Nephron progenitor cell (in vitro differentiated cells): Measurements from ENCODE around the gene SH2B3.
A peak's percentile ranks its signal among the peaks of the same experiment; 100 is the strongest.

Source experiments
- DNase-seq: peaks from one replicate; pipeline ENCODE4 v3.0.0; 2021
- H3K27ac Mint-ChIP-seq: 2 replicates; pipeline ENCODE4 v1.8.0; 2021; ENCODE audit warnings: mild to moderate bottlenecking, moderate library complexity, mixed read lengths
- H3K27me3 Mint-ChIP-seq: 2 replicates; pipeline ENCODE4 v1.8.0; 2021; ENCODE audit warnings: mild to moderate bottlenecking, low read depth, mixed read lengths; ENCODE audit not compliant: poor library complexity
- H3K36me3 Mint-ChIP-seq: 2 replicates; pipeline ENCODE4 v1.8.0; 2021; ENCODE audit warnings: low read depth, mixed read lengths
- H3K4me1 Mint-ChIP-seq: 2 replicates; pipeline ENCODE4 v1.8.0; 2021; ENCODE audit warnings: mixed read lengths
- H3K4me3 Mint-ChIP-seq: 2 replicates; pipeline ENCODE4 v1.8.0; 2021; ENCODE audit warnings: mild to moderate bottlenecking, moderate library complexity, mixed read lengths
- H3K9me3 Mint-ChIP-seq: 2 replicates; pipeline ENCODE4 v1.8.0; 2021; ENCODE audit warnings: mild to moderate bottlenecking, moderate library complexity, mixed read lengths
- TF ChIP-seq, protein P1 (sequence below): fragments of 200-600 bp; sonication (generic); IDR thresholded peaks from 2 replicates; pipeline ENCODE4 v1.5.0; 2021; ENCODE audit warnings: antibody characterized with exemption

Gene SH2B3

DNA sequence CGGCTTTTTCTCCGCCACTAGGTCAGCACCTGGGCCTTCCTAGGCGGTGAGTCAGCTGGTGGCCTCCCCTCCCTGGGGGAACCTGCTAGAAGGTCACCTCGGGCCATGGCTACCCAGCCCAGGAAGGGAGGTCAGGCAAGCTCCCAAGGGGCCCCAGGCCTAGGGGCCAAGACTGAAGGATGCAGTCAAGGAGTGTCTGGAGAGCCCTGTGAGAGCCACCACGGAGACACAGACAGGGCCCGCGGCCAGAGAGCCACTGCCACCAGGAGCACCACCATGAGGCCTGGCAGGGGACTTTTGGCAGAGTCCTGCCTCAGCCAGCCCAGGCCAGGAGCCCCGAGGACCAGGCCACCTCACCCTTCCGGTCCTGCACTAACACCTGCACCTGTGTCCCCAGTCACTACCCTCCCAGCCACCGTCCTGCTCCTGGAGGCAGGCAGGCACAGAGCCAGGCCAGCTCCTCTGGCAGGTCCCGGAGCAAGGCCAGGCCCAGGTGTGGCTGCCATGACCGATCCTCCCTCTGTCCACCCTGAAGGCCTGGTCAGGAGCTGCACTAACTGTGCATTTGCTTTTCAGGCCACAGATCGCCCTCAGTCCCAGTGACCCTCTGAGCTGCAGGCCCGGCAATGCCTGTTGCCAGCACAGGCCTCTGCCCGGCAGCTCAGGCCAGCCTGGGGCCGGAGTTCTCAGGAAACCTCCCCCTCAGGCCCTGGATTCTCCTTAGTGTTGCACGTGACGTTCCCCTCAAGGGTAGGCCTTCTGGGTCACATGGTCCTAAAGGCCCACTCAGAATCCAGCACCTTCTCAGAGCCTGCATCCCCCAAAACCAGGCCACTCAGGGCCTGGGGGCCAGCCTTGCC, 43.8 kb upstream of the SH2B3 start:
- Mint-ChIP-seq H3K36me3 (peaks cover 18% of the 10 kb centered on the region), H3K27me3 (peaks cover 2% of the 10 kb centered on the region), H3K9me3 (no peaks in the 10 kb centered on the region), H3K27ac (peak overlapping the region; percentile 93), H3K4me3 (no peak overlapping the region), H3K4me1 (peaks cover 36% of the 10 kb centered on the region)
- no peak for DNase-seq
- TF ChIP-seq, protein P1, sequence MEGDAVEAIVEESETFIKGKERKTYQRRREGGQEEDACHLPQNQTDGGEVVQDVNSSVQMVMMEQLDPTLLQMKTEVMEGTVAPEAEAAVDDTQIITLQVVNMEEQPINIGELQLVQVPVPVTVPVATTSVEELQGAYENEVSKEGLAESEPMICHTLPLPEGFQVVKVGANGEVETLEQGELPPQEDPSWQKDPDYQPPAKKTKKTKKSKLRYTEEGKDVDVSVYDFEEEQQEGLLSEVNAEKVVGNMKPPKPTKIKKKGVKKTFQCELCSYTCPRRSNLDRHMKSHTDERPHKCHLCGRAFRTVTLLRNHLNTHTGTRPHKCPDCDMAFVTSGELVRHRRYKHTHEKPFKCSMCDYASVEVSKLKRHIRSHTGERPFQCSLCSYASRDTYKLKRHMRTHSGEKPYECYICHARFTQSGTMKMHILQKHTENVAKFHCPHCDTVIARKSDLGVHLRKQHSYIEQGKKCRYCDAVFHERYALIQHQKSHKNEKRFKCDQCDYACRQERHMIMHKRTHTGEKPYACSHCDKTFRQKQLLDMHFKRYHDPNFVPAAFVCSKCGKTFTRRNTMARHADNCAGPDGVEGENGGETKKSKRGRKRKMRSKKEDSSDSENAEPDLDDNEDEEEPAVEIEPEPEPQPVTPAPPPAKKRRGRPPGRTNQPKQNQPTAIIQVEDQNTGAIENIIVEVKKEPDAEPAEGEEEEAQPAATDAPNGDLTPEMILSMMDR: no peak

DNA sequence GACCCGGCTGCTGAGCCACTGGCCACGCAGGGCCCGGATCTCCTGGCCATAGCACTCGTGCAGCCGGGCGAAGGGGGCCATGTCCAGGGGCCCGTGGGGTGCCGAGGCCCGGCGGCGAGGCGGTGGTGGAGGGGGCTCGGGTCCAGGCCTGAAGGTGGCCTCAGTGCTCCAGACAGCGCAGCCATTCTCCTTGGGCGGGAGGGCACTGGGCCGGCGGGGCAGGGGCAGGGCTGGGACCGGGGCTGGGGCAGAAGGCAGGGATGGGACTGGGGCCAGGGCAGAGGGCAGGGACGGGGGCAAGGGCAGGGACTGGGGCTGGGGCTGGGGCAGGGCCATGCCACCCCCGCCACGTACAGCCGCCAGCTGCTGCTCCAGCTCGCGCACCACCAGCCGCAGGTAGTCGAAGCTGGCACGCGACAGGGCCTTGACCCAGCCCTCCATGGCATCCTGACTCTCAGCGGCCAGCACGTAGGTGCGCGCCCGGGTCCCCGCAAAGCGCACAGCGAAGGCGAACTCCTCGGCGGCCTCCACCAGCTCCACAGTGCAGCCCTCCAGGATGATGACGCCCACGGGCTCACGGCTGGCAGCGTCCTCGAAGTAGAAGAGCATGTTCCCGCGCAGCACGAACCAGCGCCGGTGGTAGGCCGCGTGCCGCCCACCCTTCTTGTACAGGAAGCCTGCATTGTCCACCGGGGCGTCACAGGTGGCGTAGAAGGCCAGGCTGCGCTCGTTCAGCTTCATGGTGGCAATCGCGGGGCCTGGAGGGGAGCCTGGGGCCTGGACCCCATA, 42.8 kb upstream of the SH2B3 start:
- H3K27me3 Mint-ChIP-seq: peaks cover 5% of the 10 kb centered on the region
- peaks cover 46% of the 10 kb centered on the region for H3K4me1 Mint-ChIP-seq
- H3K27ac Mint-ChIP-seq: no peak overlapping the region
- H3K36me3 Mint-ChIP-seq: peaks cover 21% of the 10 kb centered on the region
- no peak overlapping the region for H3K4me3 Mint-ChIP-seq
- H3K9me3 Mint-ChIP-seq: no peaks in the 10 kb centered on the region
- TF ChIP-seq, protein P1: no peak
- DNase-seq: no peak

DNA sequence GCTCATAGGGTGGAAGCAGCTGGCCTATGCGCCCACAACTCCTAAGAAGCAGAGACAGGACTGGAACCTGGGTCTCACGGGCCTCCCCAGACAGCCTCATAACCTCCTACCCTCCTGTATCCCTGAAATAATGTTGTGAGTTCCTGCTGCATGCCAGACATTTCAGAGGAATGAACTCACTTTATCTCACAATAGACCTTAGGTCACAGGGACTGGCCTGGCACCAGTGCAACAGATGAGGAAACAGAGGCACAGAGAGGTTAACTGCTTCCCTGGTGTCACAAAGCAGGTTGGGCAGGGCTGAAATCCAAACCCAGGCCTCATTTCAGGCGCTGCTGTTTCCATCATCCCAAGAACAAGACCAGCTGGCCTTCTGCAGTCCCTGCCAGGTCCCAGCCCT, 42.1 kb upstream of the SH2B3 start:
- TF ChIP-seq, protein P1: no peak
- Mint-ChIP-seq H3K4me1 (peaks cover 50% of the 10 kb centered on the region), H3K27me3 (peaks cover 6% of the 10 kb centered on the region), H3K4me3 (no peak overlapping the region), H3K36me3 (peaks cover 21% of the 10 kb centered on the region), H3K27ac (no peak overlapping the region), H3K9me3 (no peaks in the 10 kb centered on the region)
- DNase-seq: no peak

DNA sequence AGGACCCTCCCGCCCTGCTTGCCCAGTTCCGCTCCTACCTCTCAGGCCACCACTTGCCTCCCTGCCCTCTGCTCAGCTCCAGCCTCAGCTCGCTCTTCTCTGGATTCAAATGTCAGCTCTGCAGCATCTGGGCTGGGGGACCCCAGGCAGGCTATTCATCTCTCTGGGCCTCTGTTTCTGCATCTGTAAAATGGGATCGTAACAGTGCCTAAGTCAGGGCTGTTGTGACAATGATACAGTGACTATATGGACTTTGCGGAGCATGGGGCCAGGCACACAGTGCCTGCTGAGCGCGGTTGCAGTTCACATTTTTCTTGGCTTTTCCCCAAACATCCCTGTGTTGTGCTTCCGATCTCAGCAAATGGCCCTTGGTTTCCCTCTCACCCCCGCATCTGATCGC, 39.6 kb upstream of the SH2B3 start:
- Mint-ChIP-seq H3K9me3 (no peaks in the 10 kb centered on the region), H3K27ac (no peak overlapping the region), H3K4me3 (no peak overlapping the region), H3K27me3 (peaks cover 16% of the 10 kb centered on the region), H3K4me1 (peaks cover 25% of the 10 kb centered on the region), H3K36me3 (peaks cover 21% of the 10 kb centered on the region)
- DNase-seq: no peak
- TF ChIP-seq, protein P1: no peak

DNA sequence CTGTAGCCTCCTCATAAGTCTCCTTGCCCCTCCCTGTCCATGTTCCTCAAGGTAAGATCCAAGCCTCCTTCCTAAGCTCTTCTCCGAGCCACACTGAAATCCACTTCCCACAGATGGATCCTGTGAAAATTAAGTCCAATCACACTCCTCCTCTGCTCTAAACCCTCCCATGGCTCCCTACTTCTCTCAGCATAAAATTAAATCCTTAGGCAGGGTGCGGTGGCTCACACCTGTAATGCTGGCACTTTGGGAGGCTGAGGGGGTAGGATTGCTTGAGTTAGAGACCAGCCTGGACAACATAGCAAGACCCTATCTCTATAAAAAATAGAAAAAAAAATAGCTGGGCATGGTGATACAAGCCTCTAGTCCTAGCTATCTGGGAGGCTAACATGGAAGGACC, 39.1 kb upstream of the SH2B3 start:
- no peak for DNase-seq
- peaks cover 21% of the 10 kb centered on the region for H3K36me3 Mint-ChIP-seq
- H3K9me3 Mint-ChIP-seq: no peaks in the 10 kb centered on the region
- H3K27ac Mint-ChIP-seq: no peak overlapping the region
- H3K4me1 Mint-ChIP-seq: peaks cover 21% of the 10 kb centered on the region
- H3K27me3 Mint-ChIP-seq: peaks cover 19% of the 10 kb centered on the region
- H3K4me3 Mint-ChIP-seq: peak overlapping the region; percentile 86
- TF ChIP-seq, protein P1: no peak
